ENCODE measurements around the gene SLC25A24.

The SLC25A24 gene

GRCh38 chr1:108089477-108089876, 110.7 kb downstream of the SLC25A24 start:
- no peak for FAIRE-seq

GRCh38 chr1:108085628-108086027, 114.5 kb downstream of the SLC25A24 start:
- FAIRE-seq: no peak

GRCh38 chr1:108084866-108085477, 115.2 kb downstream of the SLC25A24 start:
- no peak for FAIRE-seq
